Measurements from ENCODE around the gene CABCOCO1.

CABCOCO1 gene

GRCh38 chr10:61757525-61758397 is 95.0 kb downstream of the CABCOCO1 start:
- no peak for DNase-seq

DNA sequence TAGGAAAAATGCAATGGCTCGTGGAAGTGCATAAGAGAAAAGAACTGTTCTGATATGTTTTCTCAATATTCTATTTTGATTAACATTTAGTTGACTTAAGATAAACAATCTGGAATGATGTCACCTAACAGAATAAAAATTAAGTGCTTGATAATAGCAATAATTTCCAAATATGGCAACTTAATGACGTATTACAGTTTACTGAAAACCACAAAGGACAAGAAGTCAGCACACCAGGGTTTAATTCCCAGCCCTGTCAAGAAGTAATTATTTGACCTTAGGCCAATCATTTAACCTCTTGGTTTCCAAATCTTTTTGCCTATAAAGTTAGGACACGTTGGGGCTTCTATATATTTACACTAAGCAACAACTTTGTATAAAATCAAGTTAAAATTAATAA is 95.7 kb downstream of the CABCOCO1 start:
- DNase-seq: no peak

GRCh38 chr10:61759751-61760150 is 97.0 kb downstream of the CABCOCO1 start:
- DNase-seq: no peak

DNA sequence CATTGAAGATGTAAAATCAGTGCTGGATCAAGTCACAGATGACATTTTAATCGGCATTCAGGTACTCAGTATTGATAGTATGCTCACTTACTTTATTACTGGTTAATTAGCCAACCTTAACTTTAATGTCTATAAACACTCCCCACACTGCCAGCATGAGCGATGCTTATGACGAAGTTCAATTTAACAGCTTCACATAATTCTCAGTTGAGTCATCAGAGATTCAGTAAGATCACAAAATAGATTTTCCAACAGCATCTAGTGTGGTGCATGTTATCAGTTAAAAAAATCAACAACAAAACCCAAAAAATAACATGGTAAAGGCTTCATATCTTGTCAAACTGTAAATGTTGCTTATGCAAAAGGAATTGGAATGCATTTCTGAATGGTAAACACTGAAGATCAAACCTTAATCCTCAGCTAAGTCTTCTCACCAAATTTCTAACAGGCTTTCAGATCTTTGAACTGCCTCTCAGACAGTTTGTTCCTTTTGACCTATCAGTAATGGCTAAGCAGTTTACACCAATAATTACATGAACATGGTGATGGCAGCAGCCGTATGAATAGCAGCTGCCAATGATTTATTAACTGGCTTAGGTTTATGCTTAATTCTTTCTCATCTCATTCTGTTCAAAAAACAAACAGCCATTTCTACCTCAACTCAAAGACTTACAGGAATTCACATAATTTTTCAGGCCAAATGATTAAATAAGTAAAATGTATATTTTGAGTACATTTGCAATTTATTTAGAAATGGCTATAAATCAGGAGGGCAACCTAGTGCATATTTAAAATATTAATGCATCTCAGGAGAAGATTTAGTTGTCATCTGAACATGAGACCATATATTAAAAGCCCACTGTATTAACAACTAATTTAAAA is 98.5 kb downstream of the CABCOCO1 start:
- no peak for DNase-seq

- DNase-seq: no peak
Observed at GRCh38 chr10:61761825-61762217, 99.1 kb downstream of the CABCOCO1 start.

DNA sequence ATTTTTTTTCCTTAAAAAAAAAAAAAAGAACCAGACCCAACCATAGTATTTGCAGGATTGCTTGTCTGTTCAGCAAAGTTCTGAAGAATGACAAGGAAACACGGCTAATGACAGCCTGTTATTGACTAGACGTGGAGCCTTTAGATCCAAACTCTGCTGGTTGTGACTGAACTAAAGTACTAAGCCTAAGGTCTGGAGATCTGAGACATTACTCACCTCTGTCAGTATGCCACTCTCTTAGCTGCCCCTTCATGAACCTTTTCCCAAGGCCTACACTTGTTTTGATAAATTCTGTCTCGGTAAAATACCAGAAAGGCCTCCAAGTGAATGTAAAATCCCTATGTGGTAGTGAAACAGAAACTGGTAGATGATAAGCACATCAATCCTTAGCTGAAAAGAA is 101.0 kb downstream of the CABCOCO1 start:
- DNase-seq: no peak

- DNase-seq: no peak
Observed at GRCh38 chr10:61764486-61764885, 101.8 kb downstream of the CABCOCO1 start.

- DNase-seq: no peak
Observed at GRCh38 chr10:61765176-61766087, 102.7 kb downstream of the CABCOCO1 start.

DNA sequence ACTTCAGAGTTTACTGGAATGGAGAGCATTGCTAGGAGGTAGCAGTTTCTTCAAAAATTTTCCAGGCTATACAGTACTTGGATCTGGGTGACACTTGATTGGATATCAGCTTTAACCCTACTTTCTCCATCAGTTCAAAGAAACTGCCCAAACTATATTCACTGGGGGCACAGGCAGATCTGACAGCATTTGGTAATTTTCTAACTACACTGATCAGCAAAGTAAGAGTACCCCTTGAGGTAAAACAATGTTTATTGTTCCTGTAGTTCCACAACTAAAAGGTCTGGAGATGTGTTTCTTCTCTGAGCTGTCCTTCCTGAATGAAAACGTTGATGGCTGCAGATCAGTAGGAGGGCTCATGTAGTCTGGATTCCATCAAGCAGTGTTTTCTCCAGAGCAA is 104.2 kb downstream of the CABCOCO1 start:
- no peak for DNase-seq

GRCh38 chr10:61774031-61774430 is 111.3 kb downstream of the CABCOCO1 start:
- no peak for DNase-seq

DNA sequence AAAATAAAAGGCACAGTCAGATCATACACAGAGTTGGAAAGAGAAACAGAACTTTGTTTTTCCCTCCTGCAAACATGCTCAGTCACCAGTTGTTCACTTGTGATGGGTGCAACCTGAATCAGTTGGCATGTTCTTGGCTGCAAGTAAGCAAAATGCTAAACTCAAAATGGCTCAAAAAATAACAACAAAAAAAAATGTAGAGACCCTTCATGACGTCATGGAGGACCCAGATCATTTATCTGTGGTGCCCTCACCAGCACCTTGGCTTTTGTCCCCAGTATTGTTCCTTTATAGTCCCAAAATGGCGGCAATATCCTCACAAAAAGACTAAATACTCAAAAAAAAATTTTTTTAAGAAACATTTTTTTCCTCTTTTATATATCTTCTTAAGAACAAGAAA is 112.4 kb downstream of the CABCOCO1 start:
- DNase-seq: no peak

DNA sequence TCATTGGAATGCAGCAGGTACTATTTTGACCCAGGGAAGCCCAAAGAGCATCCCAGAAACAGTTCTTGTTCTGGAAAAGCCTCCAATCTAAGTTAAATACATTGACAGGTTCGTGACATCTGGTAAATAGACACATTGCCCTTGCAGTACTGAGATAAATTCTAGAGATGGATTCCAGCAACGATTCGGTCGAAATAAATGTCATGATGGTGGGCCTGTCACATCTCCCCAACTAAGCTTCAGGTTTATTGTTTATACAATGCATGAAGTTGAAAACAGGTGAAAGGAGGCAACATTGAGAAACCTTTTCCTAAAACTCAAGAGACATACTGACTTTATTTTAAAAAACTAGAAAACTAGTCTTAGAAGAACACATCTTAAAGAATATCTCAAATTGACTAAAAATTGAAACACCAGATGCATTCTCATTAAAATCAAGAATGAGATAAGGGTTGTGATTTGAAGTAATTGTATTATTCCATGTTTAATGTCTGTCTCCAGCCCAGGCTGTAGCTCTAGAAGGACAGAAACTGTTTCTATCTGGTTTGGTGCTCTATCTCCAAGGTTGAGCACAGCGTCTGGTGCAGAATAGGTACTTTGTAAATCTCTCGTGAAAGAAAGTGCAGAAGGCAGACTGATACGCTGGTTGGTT is 114.0 kb downstream of the CABCOCO1 start:
- no peak for DNase-seq

- no peak for DNase-seq
Observed at GRCh38 chr10:61778137-61778536, 115.4 kb downstream of the CABCOCO1 start.

DNA sequence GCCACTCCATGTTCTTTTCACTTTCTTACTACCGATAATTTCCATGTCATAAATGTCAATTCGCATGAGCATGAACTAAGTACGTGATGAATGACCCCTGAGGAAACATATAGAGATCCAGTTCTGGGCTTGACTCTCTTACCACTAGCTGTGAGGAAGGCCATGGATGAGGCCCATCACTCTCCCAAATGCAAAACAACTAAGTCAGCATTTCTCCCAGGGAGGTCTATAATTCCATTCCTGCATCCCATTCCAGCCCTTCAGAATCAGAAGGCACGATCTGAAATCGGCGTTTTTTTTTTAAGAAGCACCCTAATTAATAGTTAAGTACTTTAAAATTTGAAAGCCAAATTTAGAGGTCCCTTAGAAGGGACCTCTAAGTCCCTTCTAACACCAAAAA is 116.5 kb downstream of the CABCOCO1 start:
- DNase-seq: no peak

DNA sequence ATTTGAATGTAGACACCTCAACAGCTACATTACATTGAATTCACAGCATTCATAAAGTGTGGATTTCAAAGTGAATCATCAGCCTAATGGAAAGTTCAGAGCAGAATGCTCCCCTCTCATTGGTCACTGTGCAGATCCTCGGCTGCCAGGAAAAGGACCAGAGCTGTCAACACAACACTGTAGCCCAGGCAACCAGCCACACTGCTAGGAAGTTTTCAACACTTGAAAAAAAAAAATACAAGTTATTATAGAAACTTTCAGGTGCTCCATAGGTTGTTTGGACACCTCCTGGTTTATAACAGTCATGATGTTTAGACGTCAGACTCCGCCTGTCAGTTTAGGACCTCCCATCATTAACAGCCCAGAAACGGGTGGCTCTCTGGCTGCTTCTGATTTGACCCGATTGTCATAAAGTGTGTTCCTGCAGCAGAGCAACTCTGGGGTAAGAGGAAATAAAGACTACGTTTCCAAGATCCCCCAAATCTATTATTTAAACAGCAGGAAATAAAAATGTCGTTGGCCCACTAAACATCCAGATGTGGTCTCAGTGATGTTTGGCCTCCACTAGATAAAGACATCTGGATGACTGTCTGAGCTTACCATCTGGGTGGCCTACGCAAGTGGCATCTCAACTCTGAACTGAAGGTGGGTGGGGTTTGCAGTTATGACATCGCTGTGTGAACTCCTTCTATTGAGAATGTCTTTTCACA is 117.4 kb downstream of the CABCOCO1 start:
- DNase-seq: no peak

- no peak for DNase-seq
Observed at GRCh38 chr10:61780732-61781131, 118.0 kb downstream of the CABCOCO1 start.

DNA sequence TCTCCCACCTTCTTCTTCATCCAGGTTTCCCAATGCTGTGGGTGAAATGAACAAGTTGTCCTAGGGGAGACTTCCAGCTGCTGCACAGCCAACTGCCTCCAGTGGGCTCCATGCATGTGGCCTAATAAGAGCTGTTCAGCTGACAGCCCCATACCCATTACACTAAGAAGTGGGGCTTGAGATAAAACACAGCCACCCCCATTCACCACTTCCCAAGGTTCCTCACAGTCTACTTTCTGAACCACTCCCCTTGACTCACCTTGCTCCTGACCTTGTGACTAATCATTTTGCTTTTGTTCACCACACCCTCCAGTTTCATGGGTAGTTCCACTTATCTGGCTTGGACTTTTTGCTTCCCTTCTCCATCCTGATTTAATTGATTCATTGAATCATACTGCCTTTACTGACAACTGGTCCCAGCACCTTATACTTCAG is 119.3 kb downstream of the CABCOCO1 start:
- DNase-seq: no peak

GRCh38 chr10:61784354-61785133 is 121.8 kb downstream of the CABCOCO1 start:
- DNase-seq: no peak

DNA sequence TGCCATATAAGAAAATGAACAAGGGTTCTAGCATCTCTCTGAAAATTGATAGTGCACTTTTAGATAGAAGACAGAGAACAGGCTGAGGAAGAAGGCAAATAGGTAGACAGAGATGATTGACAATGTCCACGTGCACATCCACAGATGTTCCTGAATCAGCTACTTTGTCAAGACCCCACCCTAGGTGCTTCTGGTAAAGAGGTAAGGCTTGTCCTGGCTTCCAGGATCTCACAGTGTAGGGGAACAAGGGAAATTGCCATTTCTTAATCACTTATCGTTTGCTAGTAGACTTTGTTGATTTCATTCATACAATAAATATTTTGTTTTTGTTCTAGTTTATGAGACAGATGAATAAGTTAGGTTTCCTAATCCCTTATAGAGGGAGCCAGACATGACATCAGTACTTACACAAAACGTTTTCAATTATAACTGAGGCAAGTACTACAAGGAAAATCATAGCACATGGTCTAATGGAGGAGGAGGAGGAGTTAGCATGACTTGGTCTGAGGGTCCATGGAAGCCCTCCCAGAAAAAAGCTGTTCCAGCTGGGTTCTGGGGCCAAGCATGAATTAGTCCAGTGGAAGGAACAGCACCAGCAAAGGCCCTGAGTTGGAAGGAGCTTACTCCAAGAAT is 122.9 kb downstream of the CABCOCO1 start:
- DNase-seq: no peak

GRCh38 chr10:61786728-61787127 is 124.0 kb downstream of the CABCOCO1 start:
- DNase-seq: no peak
